K562 (cell line): ENCODE results near the gene PCDH11Y. TPM values are rescaled to one million over a fixed set of nuclear protein-coding genes. Genes with fewer than 3 reads are reported as not detected.
"Not testable (repeated sequence)": the region's sequence is repeated elsewhere in the genome, so short reads cannot be mapped to it uniquely, and the experiment has no call there.

Experiments
- ATAC-seq: fragments of 200-7000 bp; cut with Tn5 transposase; 3 replicates; pipeline ENCODE4 v1.9.1; 2020; ENCODE audit warnings: moderate library complexity
- BruUV-seq: library from RNA; stranded (reverse); fragments of 400-500 nt; replicated peaks from 2 replicates; lab custom pipeline; 2021; lab: Mats Ljungman, UMichigan
- CTCF ChIA-PET: fragments of 300-600 bp; formaldehyde crosslinking; extraction: SDS; loops from one replicate; lab custom pipeline; 2021; ENCODE audit warnings: low intra/inter-chr PET ratio; lab: Yijun Ruan, JAX
- POLR2A ChIA-PET: fragments of 300-600, 350-650 bp; sonication (Branson Sonifier 250); formaldehyde crosslinking; extraction: SDS; loops from one replicate; lab custom pipeline; 2021; ENCODE audit warnings: antibody characterized with exemption, inconsistent platforms; lab: Yijun Ruan, JAX
- DNase-seq, 4 experiments: peaks; one replicate each; pipeline versions ENCODE4 v3.0.0 to v3.0.0-alpha.2; 2011 to 2018; ENCODE audit warnings: low spot score in 3 of 4, mixed read lengths in 3 of 4; ENCODE audit errors: extremely low read depth in 1 of 4
- FAIRE-seq: peaks from 2 replicates; lab custom pipeline; 2011; peaks lifted over from hg19 to GRCh38; lab: Jason Lieb, UNC
- H2AFZ ChIP-seq: 2 replicates; pipeline ENCODE4 v1.6.0; 2011; ENCODE audit warnings: low read depth, low read length, control low read depth, inconsistent platforms
- H3K27ac ChIP-seq: fragments of 200-600 bp; 3 replicates; pipeline ENCODE4 v1.8.0; 2011; ENCODE audit warnings: low read depth, mild to moderate bottlenecking, control low read depth, inconsistent platforms, low read length, moderate library complexity, mixed read lengths; ENCODE audit errors: extremely low read depth
- H3K27me3 ChIP-seq, 2 experiments: fragments of 300-600 bp in 1 of 2; 2 replicates in 1 of 2; 3 replicates in 1 of 2; pipeline versions ENCODE4 v1.6.0 to v1.8.0; 2011; ENCODE audit warnings: inconsistent platforms in 2 of 2, low read length in 2 of 2, mild to moderate bottlenecking in 1 of 2, mixed read lengths in 1 of 2, moderate library complexity in 1 of 2; ENCODE audit not compliant: control insufficient read depth in 2 of 2, insufficient read depth in 2 of 2
- H3K36me3 ChIP-seq: fragments of 300-600 bp; 3 replicates; pipeline ENCODE4 v1.8.0; 2011; ENCODE audit warnings: mild to moderate bottlenecking, low read length, inconsistent platforms; ENCODE audit not compliant: control insufficient read depth, insufficient read depth
- H3K4me1 ChIP-seq, 2 experiments: fragments of 200-600 bp in 1 of 2; replicated peaks in 1 of 2; 2 replicates in 1 of 2; 3 replicates in 1 of 2; pipeline versions ENCODE4 v1.5.1 to v1.8.0; 2011; ENCODE audit warnings: inconsistent platforms in 2 of 2, low read length in 2 of 2, mild to moderate bottlenecking in 1 of 2, mixed read lengths in 1 of 2, moderate library complexity in 1 of 2; ENCODE audit not compliant: control insufficient read depth in 2 of 2, insufficient read depth in 2 of 2
- H3K4me2 ChIP-seq: 2 replicates; pipeline ENCODE4 v1.6.1; 2011; ENCODE audit warnings: low read length, control low read depth, inconsistent platforms, mixed read lengths; ENCODE audit not compliant: insufficient read depth
- H3K4me3 ChIP-seq: fragments of 200-600 bp; sonication (generic), shearing (Covaris generic); 2 replicates; pipeline ENCODE4 v1.5.1; 2016; ENCODE audit warnings: control low read depth, inconsistent platforms
- H3K79me2 ChIP-seq: fragments of 200-600 bp; 3 replicates; pipeline ENCODE4 v1.8.0; 2011; ENCODE audit warnings: low read length, inconsistent platforms; ENCODE audit not compliant: control insufficient read depth, insufficient read depth
- H3K9ac ChIP-seq, 2 experiments: 2 replicates each; pipeline versions ENCODE4 v1.6.0 to v1.6.1; 2011; ENCODE audit warnings: low read depth in 2 of 2, low read length in 2 of 2, control low read depth in 1 of 2, inconsistent platforms in 1 of 2, mild to moderate bottlenecking in 1 of 2, mixed read lengths in 1 of 2; ENCODE audit not compliant: insufficient read depth in 1 of 2
- H3K9me1 ChIP-seq: one replicate; pipeline ENCODE4 v1.6.0; 2011; ENCODE audit warnings: inconsistent platforms, mild to moderate bottlenecking, low read length, moderate library complexity; ENCODE audit not compliant: control insufficient read depth, insufficient read depth
- H3K9me3 ChIP-seq: replicated peaks from 2 replicates; pipeline ENCODE4 v1.5.1; 2011; ENCODE audit warnings: low read depth, low read length, inconsistent platforms; ENCODE audit not compliant: control insufficient read depth, insufficient read depth
- H4K20me1 ChIP-seq: replicated peaks from 2 replicates; pipeline ENCODE4 v1.6.1; 2011; ENCODE audit warnings: low read length, inconsistent platforms, mixed read lengths; ENCODE audit not compliant: control insufficient read depth, insufficient read depth
- WGBS: fragments of 100-300 bp; shearing (Covaris generic); methylation state at CpG from one replicate; pipeline ENCODE4 v1.1.6; 2016; ENCODE audit warnings: low coverage, mixed read lengths; ENCODE audit not compliant: insufficient coverage; ENCODE audit errors: missing lambda C conversion rate; 5-methylcytosine and 5-hydroxymethylcytosine counted together
- in situ Hi-C: fragments of 300-500 bp; cut with MboI; formaldehyde crosslinking; loops from 4 replicates; pipeline ENCODE4 v1.15.0; 2018; ENCODE audit warnings: inconsistent platforms, mixed read lengths
- intact Hi-C: fragments of 100-400 bp; cut with micrococcal nuclease; formaldehyde crosslinking; loops from 2 replicates; pipeline ENCODE4 v1.14.2; 2022
- polyA plus RNA-seq, 8 experiments: library from polyadenylated mRNA; depleted of rRNA in 4 of 8; stranded (reverse) in 5 of 8; unstranded in 3 of 8; fragments of >200 nt; fragmentation: Nextera tagmentation in 2 of 8; fragmentation: Illumina TruSeq in 1 of 8; extraction: Ambion mirVana in 2 of 8; extraction: Trizol in 1 of 8; gene quantifications; 2 replicates each; pipeline versions ENCODE4 v1.2.1 to v1.2.3, GENCODE V29; 2011 to 2014; ENCODE audit warnings: inconsistent platforms in 1 of 8, missing spikeins in 1 of 8
- total RNA-seq, 7 experiments: library from RNA; depleted of rRNA in 6 of 7; stranded (reverse); fragments of >200 nt in 6 of 7; fragmentation: Illumina TruSeq in 2 of 7; extraction: Trizol in 2 of 7; gene quantifications; 2 replicates each; pipeline versions ENCODE4 v1.2.1 to v1.2.3, GENCODE V29; 2011 to 2021; ENCODE audit warnings: low replicate concordance in 1 of 7

PCDH11Y gene
- total and polyA plus RNA-seq, 9 of the 15 experiments (the other 6 are each of a cell fraction or from before 2014, with no cell fraction given) = not detected

DNA sequence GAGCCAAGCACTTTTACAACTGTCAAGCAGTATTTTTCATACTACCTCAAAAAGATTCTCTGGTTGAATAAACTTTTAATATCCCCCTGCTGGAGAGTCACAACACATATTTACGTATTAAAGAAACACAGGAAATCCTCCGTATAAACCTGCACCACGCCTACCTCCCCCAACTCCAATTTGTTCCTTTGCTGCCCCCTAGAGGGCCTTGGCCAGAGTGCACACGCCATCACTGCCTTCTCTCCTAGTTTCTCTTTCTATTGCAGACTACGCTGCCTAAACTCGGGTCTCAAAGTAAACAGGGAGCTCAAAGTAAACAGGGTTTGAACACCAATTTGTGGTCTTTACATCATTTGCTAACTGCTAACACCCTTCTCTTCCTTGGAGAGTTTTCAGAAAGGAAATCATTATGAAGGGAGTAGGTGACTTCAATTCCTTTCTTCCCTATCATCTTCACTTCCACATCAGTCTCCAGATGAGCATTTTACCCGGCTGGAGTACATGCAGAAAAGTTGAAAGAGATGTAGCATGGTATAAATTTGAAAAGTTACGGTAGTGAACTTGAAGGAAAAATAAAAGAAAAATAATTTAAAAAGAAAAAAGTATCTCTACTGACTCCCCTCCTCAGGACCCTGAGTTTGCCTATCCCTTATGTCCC, 8.2 kb upstream of the PCDH11Y start:
- not testable (repeated sequence) for ATAC-seq

GRCh38 chrY:4994892-4995291, 5.2 kb upstream of the PCDH11Y start:
- H3K4me1 ChIP-seq, H3K9me3 ChIP-seq, H3K4me2 ChIP-seq, H3K27ac ChIP-seq, in situ Hi-C loops, DNase-seq, H3K27me3 ChIP-seq, H3K9me1 ChIP-seq, BruUV-seq, H3K79me2 ChIP-seq, ATAC-seq, H2AFZ ChIP-seq, H3K9ac ChIP-seq, POLR2A ChIA-PET, intact Hi-C loops, H4K20me1 ChIP-seq, H3K4me3 ChIP-seq, CTCF ChIA-PET, H3K36me3 ChIP-seq, FAIRE-seq: not testable (repeated sequence)
- no CpG with 5 or more reads among the region's 5 CpGs for WGBS

More for the DNA sequence above, 8.2 kb upstream of the PCDH11Y start:
- H3K4me1 ChIP-seq, CTCF ChIA-PET, in situ Hi-C loops, BruUV-seq, H2AFZ ChIP-seq, intact Hi-C loops, H3K79me2 ChIP-seq, H3K4me2 ChIP-seq, POLR2A ChIA-PET, H3K9me3 ChIP-seq, H4K20me1 ChIP-seq, H3K27me3 ChIP-seq, FAIRE-seq, DNase-seq, H3K36me3 ChIP-seq, H3K4me3 ChIP-seq, H3K9ac ChIP-seq, H3K27ac ChIP-seq, H3K9me1 ChIP-seq: not testable (repeated sequence)
- no CpG with 5 or more reads among the region's 8 CpGs for WGBS

GRCh38 chrY:5002476-5003184, 2.5 kb downstream of the PCDH11Y start:
- BruUV-seq, H3K9me1 ChIP-seq, DNase-seq, H3K27ac ChIP-seq, CTCF ChIA-PET, H3K4me1 ChIP-seq, H2AFZ ChIP-seq, FAIRE-seq, H3K36me3 ChIP-seq, H3K9ac ChIP-seq, POLR2A ChIA-PET, H3K9me3 ChIP-seq, H3K27me3 ChIP-seq, H3K4me2 ChIP-seq, intact Hi-C loops, ATAC-seq, H3K79me2 ChIP-seq, in situ Hi-C loops, H4K20me1 ChIP-seq, H3K4me3 ChIP-seq: not testable (repeated sequence)
- no CpG with 5 or more reads among the region's 55 CpGs for WGBS
